ELF-1 (cell line): Measurements from ENCODE around the gene CHSY1.

Source experiments
- DNase-seq: peaks from one replicate; pipeline ENCODE4 v3.0.0-alpha.2; 2016; ENCODE audit warnings: low read depth, low spot score

The CHSY1 gene

DNA sequence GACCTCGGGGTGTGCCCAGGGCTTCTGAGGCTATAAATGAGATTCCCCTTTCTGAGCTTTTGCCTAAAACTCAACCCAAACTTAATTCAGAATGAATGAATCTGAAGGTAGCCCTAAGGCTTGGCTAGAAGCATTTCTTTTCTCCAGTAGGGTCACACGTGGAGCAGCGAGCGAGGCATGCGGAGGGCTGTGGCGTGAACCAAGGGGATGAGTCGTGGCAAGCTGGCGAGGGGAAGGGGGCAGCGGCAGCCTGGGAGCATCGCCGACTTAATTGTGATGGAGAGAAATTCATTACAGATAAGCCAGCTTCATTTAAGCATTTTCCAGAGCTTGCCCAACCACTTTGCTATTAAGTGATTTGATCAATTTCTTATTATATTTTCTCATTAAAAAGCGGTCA lies 79.9 kb downstream of the CHSY1 start:
- no peak for DNase-seq

DNA sequence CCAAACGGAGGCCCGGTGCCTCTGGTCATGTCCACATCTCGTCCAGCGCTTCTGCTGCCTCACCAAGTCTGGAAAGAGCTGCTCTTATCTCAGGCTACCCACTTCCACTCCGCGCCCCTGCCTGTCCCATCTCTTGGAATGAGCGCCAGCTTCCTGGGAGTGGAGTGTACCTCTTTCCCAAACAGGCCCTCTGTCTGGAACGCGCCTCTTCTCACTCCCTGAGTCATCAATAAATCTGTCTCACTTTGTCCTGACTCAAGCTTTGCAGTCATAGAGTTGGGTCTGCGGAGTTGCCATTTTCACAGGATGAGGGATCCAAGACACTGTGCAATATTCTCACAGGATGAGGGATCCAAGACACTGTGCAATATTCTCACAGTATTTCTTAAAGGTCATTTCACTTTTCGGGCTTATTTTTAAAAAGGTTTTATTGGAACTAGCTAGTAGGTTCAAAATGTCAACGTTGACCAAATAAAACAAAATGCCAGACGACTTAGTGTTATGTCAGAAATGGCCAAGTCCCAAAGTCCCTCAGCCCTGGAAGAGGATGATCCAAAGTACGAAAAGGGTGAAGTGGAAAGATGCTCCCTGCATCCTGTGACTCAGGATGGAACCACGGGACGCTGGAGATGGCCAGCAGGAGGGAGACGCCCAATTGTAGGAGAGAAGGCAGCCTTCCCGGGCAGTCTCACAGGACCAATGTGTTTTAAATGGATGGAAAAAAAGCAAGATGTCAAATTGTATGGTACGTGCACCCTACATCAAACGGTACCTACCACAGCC lies 81.1 kb downstream of the CHSY1 start:
- DNase-seq, result no peak

DNA sequence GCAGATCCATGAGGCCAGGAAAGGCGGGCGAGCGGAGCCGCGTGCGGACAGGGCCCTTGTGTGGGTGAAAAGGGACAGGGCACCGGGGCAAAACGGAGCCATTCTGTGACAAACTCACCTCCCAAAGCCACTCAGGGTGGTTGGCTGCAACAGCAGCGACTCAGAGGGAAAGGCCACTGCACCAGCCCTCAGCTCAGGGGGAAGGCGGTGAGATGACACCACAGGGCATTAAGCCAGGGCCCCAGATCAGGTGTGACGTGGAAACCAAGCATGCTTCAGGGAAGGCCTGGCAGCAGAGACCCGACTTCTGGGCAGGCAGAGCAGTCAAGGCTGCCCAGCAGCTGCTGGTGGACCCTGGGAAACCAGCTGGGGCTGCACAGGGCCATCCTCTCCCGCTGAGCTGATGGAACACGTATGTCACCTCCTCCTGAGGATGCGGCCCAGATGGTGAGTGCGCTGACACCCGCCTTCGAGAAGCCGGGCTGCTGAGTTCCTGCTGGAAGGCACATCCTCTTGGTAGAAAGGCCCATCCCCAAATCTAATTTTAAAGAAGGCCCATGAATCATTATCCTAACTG lies 82.3 kb downstream of the CHSY1 start:
- no peak for DNase-seq

DNA sequence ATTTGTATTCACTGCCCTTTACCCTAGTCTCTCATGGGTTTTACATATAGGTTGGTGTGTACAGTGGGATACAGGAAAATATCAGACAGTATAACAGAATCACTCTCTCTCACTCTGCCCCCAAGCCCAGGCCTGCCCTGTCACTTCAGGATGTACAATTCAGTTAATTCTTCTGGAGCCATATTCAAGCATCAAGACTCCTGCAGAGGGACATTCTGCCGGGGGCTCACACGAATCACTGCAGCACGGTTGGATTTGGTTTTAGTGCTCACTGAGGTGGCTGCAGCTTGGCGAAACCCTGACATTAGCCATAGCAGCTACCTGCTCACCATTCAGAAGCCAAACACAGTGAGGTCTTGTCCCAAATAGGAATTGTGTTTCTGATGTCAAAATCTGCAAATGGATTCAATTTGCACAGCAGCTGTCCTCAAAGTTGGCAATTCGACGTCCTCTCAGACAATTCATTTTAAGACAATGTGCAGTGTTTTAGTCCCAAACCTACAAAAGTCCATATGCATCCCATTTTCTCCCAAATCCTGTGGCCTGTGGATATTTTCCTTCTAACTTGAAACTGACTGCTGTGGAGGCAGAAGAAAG lies 82.9 kb downstream of the CHSY1 start:
- DNase-seq, result no peak

DNA sequence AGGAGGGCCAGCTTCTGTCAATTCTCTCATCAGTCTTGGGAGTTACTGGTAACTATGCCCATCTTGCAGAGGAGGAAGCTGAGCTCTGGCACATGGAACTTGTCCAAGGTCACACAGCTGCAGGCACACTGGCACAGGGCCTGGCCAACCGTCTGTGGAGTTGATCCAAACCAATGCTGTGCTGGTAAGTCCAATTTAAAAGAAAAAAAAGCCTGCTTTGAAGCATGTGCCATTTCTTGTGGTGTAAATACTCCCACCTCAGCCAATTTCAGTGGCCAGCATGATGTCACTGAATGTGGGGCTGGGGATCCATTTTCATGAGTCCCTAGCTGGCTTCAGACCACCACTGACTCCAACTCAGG lies 83.4 kb downstream of the CHSY1 start:
- DNase-seq, result no peak

DNA sequence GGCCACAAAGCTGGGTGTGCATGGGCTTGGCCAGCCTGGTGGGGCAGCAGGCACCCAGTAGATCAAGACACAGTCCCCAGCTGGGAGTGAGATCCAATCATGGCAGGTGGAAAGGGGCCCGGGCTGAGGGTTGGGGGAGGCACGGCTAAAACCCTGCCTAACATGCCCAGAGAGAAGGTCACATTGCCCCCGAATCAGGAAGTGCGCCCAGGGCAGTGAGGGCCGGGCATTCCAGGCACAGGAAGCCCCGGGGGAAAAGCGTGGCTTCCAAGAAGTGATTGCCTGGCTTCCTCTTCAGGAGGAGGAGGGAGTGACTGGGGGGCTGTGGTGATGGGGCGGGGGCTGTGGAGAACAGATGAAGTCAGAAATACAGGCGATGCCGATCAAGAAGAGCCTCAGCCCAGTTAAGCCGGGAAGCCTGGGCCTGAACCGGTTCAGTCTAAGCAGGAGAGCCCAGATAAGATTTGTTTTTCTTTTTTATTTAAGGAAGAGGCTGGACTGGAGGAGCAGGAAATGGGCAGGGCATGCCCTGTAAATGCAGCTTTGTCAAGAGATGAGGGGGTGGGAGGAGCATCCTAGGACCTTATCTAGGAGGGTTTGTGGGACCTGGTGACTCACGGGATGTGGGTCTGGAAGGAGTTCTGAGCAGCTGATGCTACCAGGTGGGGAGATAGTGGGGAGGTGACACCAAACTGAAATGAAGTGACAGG lies 83.9 kb downstream of the CHSY1 start:
- peak; percentile 72 for DNase-seq

DNA sequence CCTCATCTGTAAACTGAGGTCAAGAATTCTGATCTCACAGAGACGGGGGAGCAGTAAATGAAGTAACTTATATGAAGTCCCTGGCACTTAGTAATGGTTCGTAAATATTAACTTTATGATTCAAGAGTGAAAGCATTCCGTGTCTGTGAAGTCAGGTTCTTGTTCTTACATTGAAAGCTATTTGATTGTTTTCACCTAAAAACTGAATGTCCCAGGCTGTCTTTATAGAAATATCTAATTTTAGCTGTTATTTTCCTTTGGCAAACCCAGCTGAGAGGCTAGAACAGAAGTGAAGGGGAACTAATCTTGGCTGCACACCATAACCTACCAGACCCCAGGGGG lies 84.5 kb downstream of the CHSY1 start:
- DNase-seq, result no peak

DNA sequence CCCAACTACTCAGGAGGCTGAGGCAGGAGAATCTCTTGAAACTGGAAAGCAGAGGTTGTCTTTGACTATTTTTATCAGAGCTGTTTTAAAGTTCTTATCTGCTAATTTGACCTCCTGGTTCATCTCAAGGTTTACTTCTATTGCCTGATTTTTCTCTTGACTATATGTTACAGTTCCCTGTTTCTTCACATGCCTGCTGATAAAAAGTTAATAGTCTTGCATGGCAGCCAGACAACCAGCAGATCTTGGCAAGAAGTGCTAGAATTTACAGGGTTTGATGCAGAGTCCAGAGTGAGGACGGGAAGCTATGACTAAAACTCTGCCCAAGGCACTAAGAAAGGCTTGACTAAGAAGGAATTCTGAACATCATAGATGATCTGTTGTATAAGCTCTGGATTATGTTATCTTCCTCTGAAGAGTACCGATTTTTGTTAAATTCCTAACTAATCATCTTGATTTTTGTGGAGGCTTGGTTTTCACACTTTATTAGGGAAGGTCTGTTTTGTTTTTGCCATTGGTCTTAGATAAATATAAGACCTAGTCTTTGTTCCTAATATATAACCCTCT lies 85.9 kb downstream of the CHSY1 start:
- no peak for DNase-seq

DNA sequence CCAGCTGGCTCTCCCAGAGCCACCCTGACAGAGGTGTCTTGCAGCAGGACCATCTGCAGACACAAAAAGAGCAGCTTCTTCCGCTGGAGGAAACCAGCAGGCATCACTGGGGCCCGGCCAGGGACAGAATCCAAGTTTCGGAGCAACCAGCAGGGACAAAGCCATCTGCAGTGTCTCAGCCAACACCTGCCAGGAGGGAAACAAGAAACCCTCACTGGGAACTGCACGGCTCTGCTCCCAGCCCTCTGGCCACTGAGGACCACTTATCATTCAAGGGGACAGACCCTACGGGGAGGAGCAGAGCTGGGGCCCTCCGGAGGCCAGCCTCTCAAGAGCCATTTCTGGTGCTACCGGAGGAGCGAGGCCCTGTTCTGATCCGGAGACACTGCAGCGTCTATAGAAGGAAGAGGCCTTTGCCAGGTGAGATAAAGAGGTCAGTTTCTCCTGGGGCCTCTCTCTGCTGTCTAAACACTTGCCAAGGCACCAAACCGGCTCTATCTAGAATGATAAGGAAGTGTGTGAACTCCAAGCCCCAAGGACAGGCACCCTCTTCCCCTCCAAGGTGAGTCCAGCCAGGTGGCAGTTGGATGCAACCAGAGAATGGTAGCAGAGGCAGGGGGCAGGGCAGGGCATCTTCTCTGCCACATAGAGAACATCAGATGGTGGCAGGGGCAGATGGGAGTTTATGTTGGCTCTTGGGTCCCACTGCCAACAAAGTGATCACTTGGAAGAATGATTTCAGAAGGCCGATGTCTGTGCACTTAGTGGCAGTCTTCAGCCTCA lies 89.0 kb downstream of the CHSY1 start:
- DNase-seq, result no peak

DNA sequence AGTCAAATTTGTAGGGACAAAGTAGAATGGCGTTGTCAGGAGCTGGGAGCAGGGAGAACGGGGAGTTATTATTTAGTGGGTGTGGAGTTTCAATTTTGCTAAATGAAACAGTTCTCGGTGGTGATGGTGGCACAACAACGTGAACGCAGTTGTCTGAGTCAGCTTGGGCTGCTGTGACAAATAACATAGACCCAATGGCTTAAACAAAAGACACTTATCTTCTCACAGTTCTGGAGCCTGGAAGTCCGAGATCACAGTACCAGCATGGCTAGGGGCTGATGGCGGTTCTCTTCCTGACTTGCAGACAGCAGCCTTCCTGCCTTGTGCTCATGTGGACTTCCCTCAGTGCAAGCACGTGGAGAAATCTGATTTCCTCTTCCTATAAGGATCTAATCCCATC lies 90.2 kb downstream of the CHSY1 start:
- no peak for DNase-seq

DNA sequence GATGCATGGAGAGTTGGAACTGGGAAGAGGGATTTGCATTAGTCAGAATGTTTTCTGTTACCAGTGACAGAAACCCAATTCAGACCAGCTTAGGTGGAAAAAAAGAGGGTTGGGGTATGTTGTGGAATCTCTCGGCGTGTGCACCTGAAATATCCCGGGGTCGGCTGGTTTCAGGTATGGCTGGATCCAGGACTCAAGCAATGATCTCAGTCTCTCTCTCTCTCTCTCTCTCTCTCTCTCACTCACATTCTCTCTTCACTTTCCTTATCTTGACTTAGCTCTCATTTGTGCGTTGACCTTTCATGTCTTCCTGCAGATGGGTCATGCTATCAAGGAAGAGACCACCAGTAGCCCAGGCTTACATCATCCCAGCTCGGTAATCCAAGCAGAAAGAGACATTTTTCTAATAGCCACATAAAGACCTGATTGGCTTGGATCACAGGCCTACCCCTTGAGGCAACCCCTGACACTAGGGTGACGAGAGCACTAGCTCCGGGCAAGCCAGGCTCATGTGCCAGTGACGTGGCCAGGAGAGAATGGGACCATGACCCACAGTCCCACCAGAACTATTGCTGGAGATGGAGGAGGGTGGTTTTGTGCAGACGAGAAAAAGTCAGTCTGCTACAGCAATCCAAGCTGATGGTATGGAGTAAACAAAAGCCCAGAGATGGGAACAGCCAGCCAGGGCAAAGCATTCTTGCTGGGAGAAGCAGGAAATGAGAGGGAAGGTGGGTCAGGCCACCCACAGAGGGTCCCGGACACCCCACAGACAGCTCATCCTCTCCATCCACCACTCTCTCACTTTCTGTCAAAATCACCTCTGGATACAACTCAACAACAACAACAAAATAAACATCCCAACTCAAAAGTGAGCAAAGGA lies 91.7 kb downstream of the CHSY1 start:
- no peak for DNase-seq

DNA sequence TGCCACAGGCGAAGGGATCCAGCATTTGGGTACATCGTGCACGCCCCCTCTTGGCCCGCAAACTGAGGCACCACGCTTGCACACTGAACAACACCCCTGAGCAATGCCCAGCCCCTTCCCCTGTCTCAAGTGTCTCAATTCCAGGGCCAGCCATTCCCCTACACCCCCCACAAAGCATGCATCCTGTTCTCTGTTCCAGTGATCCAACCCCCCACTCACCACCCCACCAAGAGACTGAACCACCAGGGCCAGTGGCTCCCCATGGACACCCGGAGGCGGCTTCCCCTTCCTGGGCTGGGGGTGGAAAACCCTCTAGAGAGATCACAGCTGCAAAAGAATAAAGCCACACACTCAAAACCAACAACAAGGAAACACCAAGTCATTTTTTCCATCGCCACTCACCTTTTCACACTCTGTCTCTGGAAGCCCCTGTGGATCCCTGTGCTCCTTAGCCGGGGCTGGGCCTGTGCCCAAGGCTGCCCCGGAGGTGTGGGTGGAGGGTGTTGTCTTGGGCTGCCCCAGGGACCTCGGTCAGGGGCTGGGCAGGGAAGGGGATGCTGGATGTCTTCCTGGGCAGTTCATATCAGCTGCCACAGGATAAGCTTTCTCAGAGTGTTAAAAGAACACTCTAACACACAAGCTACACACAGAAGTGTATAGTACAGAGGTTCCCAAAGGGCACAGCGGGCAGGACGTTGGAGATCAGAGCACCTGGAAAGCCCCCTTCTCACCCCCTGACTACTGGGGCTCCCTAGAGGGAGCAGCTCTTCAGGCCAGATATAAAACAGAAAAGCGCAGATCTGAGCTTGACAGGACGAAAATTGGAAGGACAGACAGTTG lies 92.5 kb downstream of the CHSY1 start:
- DNase-seq, result no peak

DNA sequence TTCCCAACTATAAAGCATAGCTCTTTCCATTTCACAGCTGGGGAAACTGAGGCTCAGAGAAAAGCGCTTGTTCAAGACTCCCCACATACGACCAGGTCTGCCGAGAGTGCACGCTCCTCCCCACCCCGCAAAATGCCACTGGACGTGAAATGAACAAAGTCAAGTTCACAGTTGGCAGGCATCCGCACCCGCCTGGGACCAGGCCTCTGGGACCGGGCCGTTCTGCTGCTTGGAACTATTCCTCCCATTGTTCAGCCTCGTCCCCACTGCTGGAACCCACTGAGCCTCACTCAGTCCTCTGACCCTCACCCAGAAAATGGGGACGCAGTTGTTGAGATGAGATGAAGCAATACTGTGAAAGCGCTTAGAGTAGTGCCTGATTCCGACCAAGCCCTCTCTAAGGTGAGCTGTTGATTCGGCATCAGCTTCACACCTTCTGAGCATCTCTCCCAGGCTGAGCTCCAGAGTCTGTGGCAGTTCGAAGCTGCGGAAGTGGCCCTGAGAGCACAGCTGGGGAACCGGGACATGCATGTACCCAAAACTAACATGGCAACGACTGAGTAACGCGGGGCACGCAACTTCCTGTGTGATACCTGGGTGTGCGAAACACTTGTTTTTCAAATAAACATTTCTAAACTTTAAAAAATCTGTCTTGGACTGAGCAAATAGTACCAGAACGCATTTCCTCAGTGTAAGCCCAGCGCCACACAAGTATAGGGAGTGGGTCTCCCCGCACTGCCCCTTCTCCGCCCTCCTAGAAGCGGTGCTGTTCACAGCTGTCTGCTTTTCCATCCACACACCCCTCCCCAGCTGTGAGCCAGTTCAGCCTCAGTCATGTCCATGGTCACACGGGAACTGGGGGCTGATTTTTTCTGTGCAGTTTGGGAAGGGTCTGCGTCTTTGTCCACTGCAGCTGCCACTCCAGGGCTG lies 93.4 kb downstream of the CHSY1 start:
- DNase-seq, result no peak

DNA sequence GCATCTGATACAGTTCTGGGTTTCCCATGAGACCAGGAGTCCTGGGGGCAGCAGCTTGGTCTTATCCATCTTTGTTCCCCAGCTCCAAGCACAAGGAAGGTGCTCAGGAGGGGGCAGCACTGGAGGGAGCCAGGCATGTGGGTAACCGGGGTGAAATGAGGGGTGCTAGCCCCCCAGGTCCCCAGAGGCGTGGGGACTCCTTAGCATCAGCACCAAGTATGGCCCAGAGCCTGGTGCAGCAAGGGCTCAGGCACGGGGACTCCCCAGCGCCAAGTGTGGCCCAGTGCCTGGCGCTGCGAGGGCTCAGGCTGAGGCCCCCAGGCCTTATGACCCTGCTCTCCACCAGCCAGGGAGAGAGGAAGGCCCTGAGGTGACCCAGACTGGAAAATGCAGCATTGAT lies 94.1 kb downstream of the CHSY1 start:
- DNase-seq, result no peak

DNA sequence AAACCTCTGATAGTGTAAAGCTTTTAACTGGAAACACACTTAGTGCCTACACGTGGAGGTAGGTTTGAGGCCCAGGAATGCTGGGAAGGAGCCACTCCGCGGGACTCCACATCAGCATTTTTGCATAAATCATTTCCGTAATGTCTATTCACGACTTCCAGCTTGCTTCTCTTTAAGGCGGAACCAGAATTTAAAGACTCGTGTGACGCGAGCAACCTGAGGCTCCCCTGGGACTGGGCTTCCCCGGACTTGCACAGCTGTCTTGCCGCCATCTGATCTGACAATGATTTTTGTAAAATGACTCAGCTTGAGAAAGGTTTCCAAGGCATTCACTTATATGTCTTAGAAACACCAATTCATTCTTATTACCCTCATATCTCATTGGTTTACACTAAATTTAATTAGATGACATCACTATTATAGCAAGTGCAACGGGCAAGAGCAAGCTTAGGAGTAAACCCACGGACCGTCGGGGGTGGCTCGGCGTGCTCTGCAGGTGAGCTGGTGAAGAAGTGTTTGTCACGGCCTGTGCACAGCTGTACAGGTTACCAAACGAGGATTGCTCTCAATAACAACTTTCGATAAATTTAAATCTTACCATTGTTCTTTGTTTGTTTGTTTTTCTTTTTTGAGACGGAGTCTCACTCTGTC lies 95.2 kb downstream of the CHSY1 start:
- no peak for DNase-seq

DNA sequence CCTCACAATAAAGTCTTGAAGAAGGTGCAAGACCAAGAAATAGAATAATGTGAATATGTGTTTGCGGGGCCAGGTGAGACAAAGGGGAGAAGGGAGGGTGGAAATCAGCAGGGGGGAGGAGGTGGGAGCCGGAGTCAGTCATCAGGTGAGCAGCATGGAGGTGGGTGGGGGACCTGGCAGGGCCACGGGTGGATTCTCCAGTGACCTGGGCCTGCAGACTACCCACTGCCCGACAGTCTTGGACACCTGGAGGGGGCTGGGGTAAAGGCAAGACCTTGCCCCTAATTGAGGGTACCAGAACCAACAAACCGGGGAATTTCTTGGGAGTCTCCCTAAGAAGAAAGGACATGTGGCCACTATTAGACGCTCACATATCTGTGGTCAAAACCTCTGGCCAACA lies 95.8 kb downstream of the CHSY1 start:
- DNase-seq, result no peak

DNA sequence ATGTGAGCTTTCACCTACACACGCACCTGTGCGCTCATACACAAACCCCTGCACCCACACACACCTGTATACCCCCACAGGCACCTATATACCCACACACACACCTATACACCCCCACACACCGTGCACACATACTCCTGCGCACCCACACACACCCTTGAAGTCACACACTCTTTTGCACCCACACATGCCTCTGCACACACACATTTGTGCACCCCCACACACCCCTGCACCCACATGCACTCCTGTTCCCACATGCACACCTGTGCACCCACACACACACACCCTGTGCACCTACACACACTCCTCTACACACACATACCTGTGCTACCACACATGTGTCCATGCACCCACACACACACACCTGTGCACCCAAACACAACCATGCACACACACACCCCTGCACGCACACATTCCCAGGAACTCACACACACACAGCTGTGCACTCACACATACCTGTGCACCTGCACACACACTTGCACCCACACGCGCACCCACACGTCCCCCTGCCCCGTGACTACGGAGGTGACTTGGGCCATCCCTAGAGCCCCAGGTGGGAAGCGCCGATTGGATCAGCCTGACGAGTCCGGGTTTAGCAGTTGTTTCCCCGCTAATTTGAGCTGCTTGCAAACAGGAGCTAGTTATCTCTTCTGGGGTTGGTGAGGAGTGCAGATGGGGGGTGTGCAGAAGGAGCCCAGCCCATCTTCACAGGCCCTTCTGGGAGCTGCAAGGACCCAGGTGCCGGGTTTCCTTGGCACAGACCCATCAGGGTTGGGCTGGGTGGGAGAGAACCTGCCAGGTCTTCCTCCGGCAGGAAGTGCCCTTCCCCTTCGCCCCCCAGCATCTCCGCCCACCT lies 97.8 kb downstream of the CHSY1 start:
- DNase-seq, result no peak
